Measurements from ENCODE around the gene AGL.

AGL gene

GRCh38 chr1:99820546-99820945, 29.6 kb upstream of the AGL start:
- DNase-seq = no peak
- Histone ChIP-seq H3F3A (ENCODE audit: insufficient read depth, low read length) (no peaks in the 10 kb centered on the region), H4K20me1 (ENCODE audit: insufficient read depth, low read length) (no peaks in the 10 kb centered on the region), H3K4me2 (ENCODE audit: low read depth, low read length) (no peak overlapping the region), H3K27ac (ENCODE audit: low read length) (no peak overlapping the region), H3K9me3 (replicated peaks; ENCODE audit: insufficient read depth, low read length) (no peaks in the 10 kb centered on the region), H3K4me1 (ENCODE audit: low read length) (0 out of 2 replicates have a peak, but pooled peaks cover 3% of the 10 kb centered on the region), H3K9ac (ENCODE audit: low read length) (no peak overlapping the region), H2AFZ (ENCODE audit: low read length) (peak overlapping the region; percentile 19; the same call in 1 of the 2 replicates), H3K9me2 (replicated peaks; ENCODE audit: insufficient read depth, low read length) (no peaks in the 10 kb centered on the region), H3K36me3 (replicated peaks; ENCODE audit: insufficient read depth, low read length) (no peaks in the 10 kb centered on the region), H3K27me3 (replicated peaks; ENCODE audit: insufficient read depth, low read length) (no peaks in the 10 kb centered on the region), H3K79me2 (ENCODE audit: low read length) (no peaks in the 10 kb centered on the region), H3K4me3 (ENCODE audit: low read length) (no peak overlapping the region)
- no peak for TF ChIP-seq CTCF (IDR thresholded peaks at IDR 0.05; ENCODE audit: low read length)
- TF ChIP-seq EZH2phosphoT487 (IDR thresholded peaks at IDR 0.05; ENCODE audit: low read length) = no peak
- TF ChIP-seq EZH2 (optimal IDR thresholded peaks at IDR 0.05; ENCODE audit: low read depth, low read length) = no peak

- H3K4me1 ChIP-seq (ENCODE audit: low read length) = no peaks in the 10 kb centered on the region
- no peaks in the 10 kb centered on the region for H4K20me1 ChIP-seq (ENCODE audit: insufficient read depth, low read length)
- H3K27me3 ChIP-seq (replicated peaks; ENCODE audit: insufficient read depth, low read length) = no peaks in the 10 kb centered on the region
- no peaks in the 10 kb centered on the region for H3K79me2 ChIP-seq (ENCODE audit: low read length)
- H3K9me3 ChIP-seq (replicated peaks; ENCODE audit: insufficient read depth, low read length) = no peaks in the 10 kb centered on the region
- no peaks in the 10 kb centered on the region for H3K9me2 ChIP-seq (replicated peaks; ENCODE audit: insufficient read depth, low read length)
- H3K36me3 ChIP-seq (replicated peaks; ENCODE audit: insufficient read depth, low read length) = no peaks in the 10 kb centered on the region
- DNase-seq = no peak
- TF ChIP-seq CTCF (IDR thresholded peaks at IDR 0.05; ENCODE audit: low read length) (no peak), EZH2 (optimal IDR thresholded peaks at IDR 0.05; ENCODE audit: low read depth, low read length) (no peak), EZH2phosphoT487 (IDR thresholded peaks at IDR 0.05; ENCODE audit: low read length) (no peak)
- no peak overlapping the region for H3K27ac ChIP-seq (ENCODE audit: low read length)
- H3F3A ChIP-seq (ENCODE audit: insufficient read depth, low read length) = no peaks in the 10 kb centered on the region
- H3K9ac ChIP-seq (ENCODE audit: low read length) = no peak overlapping the region
- no peak overlapping the region for H3K4me2 ChIP-seq (ENCODE audit: low read depth, low read length)
- no peak overlapping the region for H2AFZ ChIP-seq (ENCODE audit: low read length)
- H3K4me3 ChIP-seq (ENCODE audit: low read length) = no peak overlapping the region
Observed at GRCh38 chr1:99825098-99825497, 25.1 kb upstream of the AGL start.

GRCh38 chr1:99825702-99826101, 24.5 kb upstream of the AGL start:
- Histone ChIP-seq H3K4me1 (ENCODE audit: low read length) (no peaks in the 10 kb centered on the region), H3K27ac (ENCODE audit: low read length) (no peak overlapping the region), H4K20me1 (ENCODE audit: insufficient read depth, low read length) (no peaks in the 10 kb centered on the region), H3K79me2 (ENCODE audit: low read length) (no peaks in the 10 kb centered on the region), H3K4me3 (ENCODE audit: low read length) (no peak overlapping the region), H2AFZ (ENCODE audit: low read length) (no peak overlapping the region), H3K9me3 (replicated peaks; ENCODE audit: insufficient read depth, low read length) (no peaks in the 10 kb centered on the region), H3F3A (ENCODE audit: insufficient read depth, low read length) (no peaks in the 10 kb centered on the region), H3K27me3 (replicated peaks; ENCODE audit: insufficient read depth, low read length) (no peaks in the 10 kb centered on the region), H3K9me2 (replicated peaks; ENCODE audit: insufficient read depth, low read length) (no peaks in the 10 kb centered on the region), H3K9ac (ENCODE audit: low read length) (no peak overlapping the region), H3K36me3 (replicated peaks; ENCODE audit: insufficient read depth, low read length) (no peaks in the 10 kb centered on the region), H3K4me2 (ENCODE audit: low read depth, low read length) (no peak overlapping the region)
- no peak for TF ChIP-seq EZH2 (optimal IDR thresholded peaks at IDR 0.05; ENCODE audit: low read depth, low read length)
- no peak for TF ChIP-seq EZH2phosphoT487 (IDR thresholded peaks at IDR 0.05; ENCODE audit: low read length)
- no peak for DNase-seq

- no peak overlapping the region for H3K27ac ChIP-seq (ENCODE audit: low read length)
Observed at GRCh38 chr1:99827970-99828369, 22.2 kb upstream of the AGL start.

More at GRCh38 chr1:99827970-99828369, 22.2 kb upstream of the AGL start:
- Histone ChIP-seq H3K4me1 (ENCODE audit: low read length) (no peaks in the 10 kb centered on the region), H3K9ac (ENCODE audit: low read length) (no peak overlapping the region), H3K9me2 (replicated peaks; ENCODE audit: insufficient read depth, low read length) (no peaks in the 10 kb centered on the region), H3K36me3 (replicated peaks; ENCODE audit: insufficient read depth, low read length) (no peaks in the 10 kb centered on the region), H2AFZ (ENCODE audit: low read length) (no peak overlapping the region), H3K9me3 (replicated peaks; ENCODE audit: insufficient read depth, low read length) (no peaks in the 10 kb centered on the region), H3K79me2 (ENCODE audit: low read length) (no peaks in the 10 kb centered on the region), H3K4me2 (ENCODE audit: low read depth, low read length) (no peak overlapping the region), H3F3A (ENCODE audit: insufficient read depth, low read length) (no peaks in the 10 kb centered on the region), H3K27me3 (replicated peaks; ENCODE audit: insufficient read depth, low read length) (no peaks in the 10 kb centered on the region), H4K20me1 (ENCODE audit: insufficient read depth, low read length) (no peaks in the 10 kb centered on the region), H3K4me3 (ENCODE audit: low read length) (no peak overlapping the region)
- TF ChIP-seq CTCF (IDR thresholded peaks at IDR 0.05; ENCODE audit: low read length) (no peak), EZH2phosphoT487 (IDR thresholded peaks at IDR 0.05; ENCODE audit: low read length) (no peak), EZH2 (optimal IDR thresholded peaks at IDR 0.05; ENCODE audit: low read depth, low read length) (no peak)
- DNase-seq = no peak
